CD4-positive, alpha-beta T cell treated with Interleukin-4 for 4 hours (primary cell): ENCODE results near the gene PRSS12.

ENCODE experiments used
- DNase-seq: peaks from one replicate; pipeline ENCODE4 v3.0.0-alpha.2; 2020

Gene PRSS12

GRCh38 chr4:118356731-118357130 lies 3.9 kb upstream of the PRSS12 start:
- no peak for DNase-seq

GRCh38 chr4:118356111-118356510 lies 3.3 kb upstream of the PRSS12 start:
- no peak for DNase-seq

DNA sequence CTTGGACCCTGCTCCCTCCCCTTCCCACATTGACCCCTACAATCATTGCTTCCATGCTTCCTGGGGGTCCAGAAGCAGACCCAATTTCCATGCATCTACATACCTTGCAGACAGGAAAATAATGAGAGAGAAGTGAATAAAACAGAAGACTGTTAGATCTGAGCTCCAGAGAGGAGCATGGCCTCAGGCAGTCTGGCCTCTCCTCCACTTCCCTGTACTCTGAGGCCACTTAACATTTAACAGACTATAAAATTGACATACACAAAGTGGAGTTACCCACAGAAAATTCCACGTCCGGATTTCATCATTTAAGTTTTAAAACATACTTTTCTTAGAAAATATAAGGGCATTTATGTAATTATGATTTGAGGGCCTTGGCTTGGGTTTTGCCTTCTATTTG lies 2.1 kb upstream of the PRSS12 start:
- no peak for DNase-seq

DNA sequence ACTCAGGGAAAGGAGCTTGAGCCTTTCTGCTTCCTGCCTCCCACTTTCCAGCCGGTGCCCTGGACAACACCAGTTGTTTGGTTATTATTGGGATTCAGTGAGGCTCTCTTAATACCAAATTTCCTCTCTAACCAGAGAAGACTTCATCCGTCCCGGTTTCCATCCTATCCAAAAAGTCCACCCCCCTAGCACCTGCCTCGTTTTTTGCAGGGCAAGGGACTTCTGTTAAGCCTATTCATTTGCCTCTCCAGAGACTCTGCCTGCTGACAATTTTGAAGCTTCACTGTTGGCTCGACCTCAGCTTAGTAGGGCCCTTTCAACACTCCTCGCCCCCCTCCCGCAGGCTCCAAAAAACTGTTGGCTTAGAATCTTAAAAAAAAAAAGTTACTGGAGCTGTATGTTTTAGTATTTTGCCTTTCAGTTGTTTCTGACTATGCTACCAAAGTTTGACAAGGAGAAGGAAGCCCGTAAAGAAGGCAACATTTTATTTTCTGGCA lies 779 bp upstream of the PRSS12 start:
- no peak for DNase-seq

GRCh38 chr4:118351851-118352827 lies 664 bp downstream of the PRSS12 start:
- DNase-seq = no peak

- no peak for DNase-seq
Measured at GRCh38 chr4:118350961-118351360, 1.8 kb downstream of the PRSS12 start.

DNA sequence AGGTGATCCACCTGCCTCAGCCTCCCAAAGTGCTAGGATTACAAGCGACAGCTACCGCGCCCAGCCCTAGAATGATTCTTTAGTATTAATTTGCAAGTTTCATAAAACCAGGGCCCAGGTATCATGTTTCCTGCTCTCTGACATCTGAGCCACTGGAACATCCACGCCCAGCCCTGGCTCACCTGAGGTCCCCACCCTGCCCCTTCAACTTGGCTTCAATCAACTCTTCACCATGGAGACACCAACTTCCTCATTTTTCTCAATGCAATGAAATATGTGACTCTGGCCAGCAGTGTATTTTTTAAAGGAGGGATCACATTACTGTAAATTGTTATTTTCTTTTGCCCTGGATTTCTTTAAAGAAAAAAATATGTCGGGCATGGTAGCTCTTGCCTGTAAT lies 3.9 kb downstream of the PRSS12 start:
- DNase-seq = no peak

DNA sequence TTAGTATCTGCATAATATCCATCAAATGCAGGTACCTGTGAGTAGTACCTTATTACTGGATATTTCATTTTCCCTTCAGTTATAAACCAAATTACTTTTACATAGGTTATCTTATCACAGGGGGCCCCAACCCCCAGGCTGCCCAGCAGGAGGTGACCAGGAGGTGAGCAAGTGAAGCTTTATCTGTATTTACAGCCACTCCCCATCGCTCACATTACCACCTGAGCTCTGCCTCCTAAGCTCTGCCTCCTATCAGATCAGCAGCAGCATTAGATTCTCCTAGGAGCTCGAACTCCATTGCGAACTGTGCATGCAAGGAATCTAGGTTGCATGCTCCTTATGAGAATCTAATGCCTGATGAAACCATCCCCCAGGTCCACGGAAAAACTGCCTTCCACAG lies 6.3 kb downstream of the PRSS12 start:
- no peak for DNase-seq

GRCh38 chr4:118345813-118346212 lies 7.0 kb downstream of the PRSS12 start:
- DNase-seq = no peak

- no peak for DNase-seq
Measured at GRCh38 chr4:118344801-118345200, 8.0 kb downstream of the PRSS12 start.

- no peak for DNase-seq
Measured at GRCh38 chr4:118343501-118343900, 9.3 kb downstream of the PRSS12 start.

GRCh38 chr4:118340109-118340508 lies 12.7 kb downstream of the PRSS12 start:
- no peak for DNase-seq

DNA sequence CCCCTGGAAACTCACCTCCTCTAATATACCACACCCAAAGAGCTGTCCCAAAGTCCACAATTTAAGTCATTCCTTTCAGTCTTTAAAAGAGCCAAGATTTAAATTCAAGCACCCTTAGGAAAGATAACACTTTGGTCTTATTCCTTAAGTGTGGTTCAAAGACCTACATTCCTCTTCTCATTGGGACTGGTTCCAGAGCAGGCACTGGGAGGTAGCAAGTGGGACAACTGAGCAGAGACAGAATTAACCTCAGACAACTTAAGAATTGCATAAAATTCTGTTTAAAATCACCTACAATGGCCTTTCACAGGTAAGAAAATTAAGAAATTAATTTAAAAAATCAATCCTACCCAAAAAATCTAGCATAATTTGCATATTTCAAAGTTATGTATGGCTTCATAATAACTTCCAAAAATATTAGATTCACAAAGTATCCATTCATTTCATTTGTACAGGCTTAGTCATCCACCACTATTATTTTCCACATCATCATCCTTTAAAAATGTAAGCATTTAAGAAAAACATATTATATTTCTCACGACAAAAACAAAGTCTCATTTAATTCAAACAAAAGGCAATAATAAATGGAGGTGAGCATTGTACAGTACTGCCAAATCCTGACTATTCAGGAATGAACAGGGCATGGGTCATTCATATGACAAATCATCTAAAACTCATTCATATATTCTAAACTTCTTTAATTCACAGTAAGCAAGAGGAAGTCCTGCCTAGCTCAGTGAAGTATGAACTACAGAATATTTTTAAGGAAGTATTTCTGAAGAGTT lies 13.6 kb downstream of the PRSS12 start:
- no peak for DNase-seq

- no peak for DNase-seq
Measured at GRCh38 chr4:118338518-118338917, 14.3 kb downstream of the PRSS12 start.

DNA sequence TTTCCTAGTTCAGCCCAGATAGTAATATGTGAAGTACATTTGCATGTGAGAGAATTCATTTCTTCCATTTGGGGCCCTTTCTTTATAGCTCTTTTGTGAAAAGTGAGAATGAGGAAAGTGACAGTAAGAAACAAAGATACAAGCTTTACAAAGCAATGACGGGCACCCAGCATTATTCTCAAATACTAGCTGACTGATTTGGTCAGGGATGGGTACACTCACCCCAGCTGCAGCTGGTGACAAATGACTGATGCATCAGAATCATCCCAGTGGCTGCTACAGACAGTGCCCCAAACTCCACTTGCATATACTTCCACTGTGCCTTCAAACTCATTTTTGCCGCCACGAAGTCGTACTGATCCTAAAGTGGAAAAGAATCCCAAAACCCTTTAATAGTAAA lies 14.8 kb downstream of the PRSS12 start:
- DNase-seq = no peak

DNA sequence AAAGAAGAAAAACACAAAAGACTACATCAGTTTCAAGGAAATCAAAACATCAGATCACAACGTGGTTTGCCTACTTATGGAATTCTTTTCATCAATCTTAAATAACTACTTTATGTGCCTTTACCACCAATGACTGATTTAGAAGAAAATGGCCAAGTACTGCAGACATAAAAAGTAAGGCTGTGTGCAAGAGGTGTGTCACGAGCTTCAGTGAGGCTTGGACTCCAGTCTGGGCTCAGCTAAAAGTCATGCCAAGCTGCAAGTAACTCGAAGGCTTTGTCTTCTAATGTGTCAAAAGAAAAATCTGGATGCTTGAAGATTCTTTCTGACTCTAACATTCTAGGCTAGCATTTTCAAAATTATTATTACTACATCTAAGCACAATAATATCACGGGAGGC lies 17.0 kb downstream of the PRSS12 start:
- DNase-seq = no peak

GRCh38 chr4:118335324-118335723 lies 17.5 kb downstream of the PRSS12 start:
- no peak for DNase-seq

DNA sequence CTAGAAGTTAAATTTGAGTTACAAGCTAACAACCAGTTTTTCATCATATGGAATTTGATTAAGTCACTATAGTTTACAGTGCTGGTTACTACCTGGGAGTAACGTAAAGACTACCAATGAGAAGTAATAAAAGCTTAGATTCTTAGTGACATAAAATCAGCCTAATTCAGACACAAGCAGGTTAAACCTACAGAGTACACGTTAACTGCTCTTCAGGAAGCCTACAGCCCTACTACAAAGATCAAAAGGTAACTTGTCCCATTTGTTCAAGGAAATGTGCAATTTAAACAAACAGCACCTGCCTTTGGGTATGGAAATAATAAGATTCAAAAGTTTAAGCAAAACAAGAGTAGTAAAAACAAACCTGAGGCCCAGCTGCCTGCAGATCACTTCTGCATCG lies 21.5 kb downstream of the PRSS12 start:
- no peak for DNase-seq

GRCh38 chr4:118329849-118330248 lies 23.0 kb downstream of the PRSS12 start:
- no peak for DNase-seq

- no peak for DNase-seq
Measured at GRCh38 chr4:118327554-118328241, 25.1 kb downstream of the PRSS12 start.

GRCh38 chr4:118326585-118326984 lies 26.2 kb downstream of the PRSS12 start:
- DNase-seq = no peak

DNA sequence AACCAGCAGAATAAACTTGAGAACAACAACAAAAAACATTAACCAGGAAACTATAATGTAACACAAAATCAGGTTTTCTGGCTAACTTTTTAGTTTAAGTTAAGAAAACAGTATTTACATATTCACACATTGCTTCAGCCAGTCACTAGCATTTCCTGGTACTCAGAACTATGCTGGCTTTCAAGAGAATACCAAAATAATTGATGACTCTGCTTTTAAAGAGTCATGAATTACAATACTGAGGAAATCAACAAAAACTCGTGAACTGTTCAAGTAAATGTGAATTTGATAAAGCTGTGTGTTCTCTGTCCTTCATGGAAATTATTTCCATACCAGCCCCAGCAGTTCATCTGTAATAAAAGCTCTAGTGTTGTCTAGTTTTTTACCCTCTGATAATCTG lies 27.4 kb downstream of the PRSS12 start:
- DNase-seq = no peak

DNA sequence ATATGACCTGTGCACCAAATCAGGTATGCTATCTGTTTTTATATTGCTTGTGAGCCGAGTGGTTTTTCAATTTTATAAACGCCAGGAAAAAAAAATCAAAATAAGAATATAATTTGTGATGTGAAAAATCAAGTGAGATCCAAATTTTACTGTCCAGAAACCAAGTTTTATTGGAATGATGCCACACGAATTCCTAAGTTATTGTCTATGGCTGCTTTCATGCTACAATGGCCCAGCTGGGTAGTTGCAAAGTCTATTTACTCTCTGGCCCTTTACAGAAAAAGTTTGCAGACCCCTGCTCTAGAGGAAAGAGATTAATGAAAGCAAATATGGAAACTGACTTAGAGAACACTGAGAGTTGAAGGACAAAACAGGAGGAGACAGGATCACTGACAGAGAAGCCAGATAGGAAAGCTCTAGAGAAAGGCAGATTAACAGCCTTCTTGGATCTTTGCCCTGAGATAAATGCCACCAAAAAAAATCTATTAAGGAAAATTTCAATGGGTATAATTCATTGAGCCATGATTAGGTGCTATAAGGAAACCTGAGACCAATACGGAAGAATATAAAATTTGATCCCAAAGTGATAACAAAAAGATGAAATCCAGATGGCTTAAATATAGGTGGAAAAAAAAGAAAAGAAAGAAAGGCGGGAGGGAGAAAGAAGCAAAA lies 29.8 kb downstream of the PRSS12 start:
- no peak for DNase-seq
